Activated CD4-positive, alpha-beta T cell treated with anti-CD3 and anti-CD28 coated beads, Interleukin-2, amount 10 ng/mL, durations not matched to agents 7 days and 5 days (primary cell): ENCODE measurements around the gene AJAP1. TPM values are rescaled to one million over a fixed set of nuclear protein-coding genes. Genes with fewer than 3 reads are reported as not detected.

ENCODE experiments used
- CTCF ChIA-PET: fragments of 350-600 bp; sonication (Branson Sonifier 250); formaldehyde crosslinking; loops from one replicate; lab custom pipeline; 2021; ENCODE audit warnings: antibody characterized with exemption; lab: Charles Lee
- POLR2A ChIA-PET: fragments of 350-600 bp; sonication (Branson Sonifier 250); formaldehyde crosslinking; loops from one replicate; lab custom pipeline; 2021; ENCODE audit warnings: antibody characterized with exemption; lab: Charles Lee
- DNase-seq: peaks from one replicate; pipeline ENCODE4 v3.0.0-alpha.2; 2020
- H3K27ac Mint-ChIP-seq: one replicate; pipeline ENCODE4 v1.8.0; 2021; ENCODE audit warnings: mild to moderate bottlenecking, moderate library complexity, mixed read lengths
- H3K27me3 Mint-ChIP-seq: one replicate; pipeline ENCODE4 v1.8.0; 2021; ENCODE audit warnings: mixed read lengths
- H3K36me3 Mint-ChIP-seq: one replicate; pipeline ENCODE4 v1.8.0; 2021; ENCODE audit warnings: low read depth, mixed read lengths
- H3K4me1 Mint-ChIP-seq: one replicate; pipeline ENCODE4 v1.8.0; 2021; ENCODE audit warnings: mixed read lengths
- H3K4me3 Mint-ChIP-seq: one replicate; pipeline ENCODE4 v1.8.0; 2021; ENCODE audit warnings: mild to moderate bottlenecking, moderate library complexity, mixed read lengths
- H3K9me3 Mint-ChIP-seq: one replicate; pipeline ENCODE4 v1.8.0; 2021; ENCODE audit warnings: mixed read lengths
- total RNA-seq, 2 experiments: library from RNA; stranded (reverse); gene quantifications; one replicate each; pipeline ENCODE4 v1.2.3, GENCODE V29; 2021

Gene AJAP1
- total RNA-seq, 2 experiments from 2014 or later = not detected

GRCh38 chr1:4621646-4622045 lies 32.8 kb upstream of the AJAP1 start:
- POLR2A ChIA-PET = no interaction called here
- Mint-ChIP-seq H3K4me3 (no peak overlapping the region), H3K4me1 (peaks cover 3% of the 10 kb centered on the region), H3K36me3 (no peaks in the 10 kb centered on the region), H3K27ac (no peak overlapping the region), H3K9me3 (no peaks in the 10 kb centered on the region), H3K27me3 (no peaks in the 10 kb centered on the region)
- CTCF ChIA-PET = no interaction called here
- DNase-seq = no peak

GRCh38 chr1:4622821-4623220 lies 31.6 kb upstream of the AJAP1 start:
- ChIA-PET CTCF (no interaction called here), POLR2A (no interaction called here)
- no peak overlapping the region for H3K4me3 Mint-ChIP-seq
- H3K27ac Mint-ChIP-seq = no peak overlapping the region
- no peaks in the 10 kb centered on the region for H3K27me3 Mint-ChIP-seq
- no peaks in the 10 kb centered on the region for H3K9me3 Mint-ChIP-seq
- DNase-seq = no peak
- no peaks in the 10 kb centered on the region for H3K36me3 Mint-ChIP-seq
- H3K4me1 Mint-ChIP-seq = peaks cover 3% of the 10 kb centered on the region

- no peak for DNase-seq
- H3K27ac Mint-ChIP-seq = no peak overlapping the region
- ChIA-PET CTCF (no interaction called here), POLR2A (no interaction called here)
- H3K36me3 Mint-ChIP-seq = no peaks in the 10 kb centered on the region
- H3K4me3 Mint-ChIP-seq = no peak overlapping the region
- peaks cover 3% of the 10 kb centered on the region for H3K4me1 Mint-ChIP-seq
- H3K9me3 Mint-ChIP-seq = no peaks in the 10 kb centered on the region
- H3K27me3 Mint-ChIP-seq = no peaks in the 10 kb centered on the region
Measured at GRCh38 chr1:4624141-4624715, 30.2 kb upstream of the AJAP1 start.

GRCh38 chr1:4624801-4625200 lies 29.6 kb upstream of the AJAP1 start:
- no peak for DNase-seq
- Mint-ChIP-seq H3K4me1 (peaks cover 3% of the 10 kb centered on the region), H3K27ac (no peak overlapping the region), H3K27me3 (no peaks in the 10 kb centered on the region), H3K9me3 (no peaks in the 10 kb centered on the region), H3K36me3 (no peaks in the 10 kb centered on the region), H3K4me3 (no peak overlapping the region)
- CTCF ChIA-PET = no interaction called here
- POLR2A ChIA-PET = no interaction called here

GRCh38 chr1:4626061-4626460 lies 28.3 kb upstream of the AJAP1 start:
- Mint-ChIP-seq H3K9me3 (no peaks in the 10 kb centered on the region), H3K4me1 (peaks cover 3% of the 10 kb centered on the region), H3K36me3 (no peaks in the 10 kb centered on the region), H3K27me3 (no peaks in the 10 kb centered on the region), H3K27ac (no peak overlapping the region), H3K4me3 (no peak overlapping the region)
- no peak for DNase-seq
- CTCF ChIA-PET = no interaction called here
- POLR2A ChIA-PET = no interaction called here

GRCh38 chr1:4626560-4627319 lies 27.7 kb upstream of the AJAP1 start:
- no peaks in the 10 kb centered on the region for H3K9me3 Mint-ChIP-seq
- no peaks in the 10 kb centered on the region for H3K27me3 Mint-ChIP-seq
- POLR2A ChIA-PET = no interaction called here
- H3K27ac Mint-ChIP-seq = no peak overlapping the region
- no peak for DNase-seq
- H3K4me3 Mint-ChIP-seq = no peak overlapping the region
- H3K4me1 Mint-ChIP-seq = peaks cover 2% of the 10 kb centered on the region
- no peaks in the 10 kb centered on the region for H3K36me3 Mint-ChIP-seq
- CTCF ChIA-PET = no interaction called here

- Mint-ChIP-seq H3K4me3 (no peak overlapping the region), H3K27me3 (no peaks in the 10 kb centered on the region), H3K9me3 (no peaks in the 10 kb centered on the region), H3K27ac (no peak overlapping the region), H3K4me1 (no peaks in the 10 kb centered on the region), H3K36me3 (no peaks in the 10 kb centered on the region)
- ChIA-PET CTCF (no interaction called here), POLR2A (no interaction called here)
- DNase-seq = no peak
Measured at GRCh38 chr1:4627353-4627752, 27.1 kb upstream of the AJAP1 start.

GRCh38 chr1:4628992-4629391 lies 25.4 kb upstream of the AJAP1 start:
- Mint-ChIP-seq H3K9me3 (no peaks in the 10 kb centered on the region), H3K4me3 (no peak overlapping the region), H3K27me3 (no peaks in the 10 kb centered on the region), H3K36me3 (no peaks in the 10 kb centered on the region), H3K27ac (no peak overlapping the region), H3K4me1 (no peaks in the 10 kb centered on the region)
- ChIA-PET CTCF (no interaction called here), POLR2A (no interaction called here)
- DNase-seq = no peak

- Mint-ChIP-seq H3K36me3 (no peaks in the 10 kb centered on the region), H3K27me3 (no peaks in the 10 kb centered on the region), H3K4me3 (no peak overlapping the region), H3K27ac (no peak overlapping the region), H3K9me3 (no peaks in the 10 kb centered on the region), H3K4me1 (no peaks in the 10 kb centered on the region)
- ChIA-PET POLR2A (no interaction called here), CTCF (no interaction called here)
- DNase-seq = no peak
Measured at GRCh38 chr1:4630561-4630960, 23.8 kb upstream of the AJAP1 start.

GRCh38 chr1:4631321-4631720 lies 23.1 kb upstream of the AJAP1 start:
- CTCF ChIA-PET = no interaction called here
- no peak for DNase-seq
- H3K4me1 Mint-ChIP-seq = no peaks in the 10 kb centered on the region
- H3K27me3 Mint-ChIP-seq = no peaks in the 10 kb centered on the region
- no peaks in the 10 kb centered on the region for H3K36me3 Mint-ChIP-seq
- no peak overlapping the region for H3K27ac Mint-ChIP-seq
- POLR2A ChIA-PET = no interaction called here
- H3K4me3 Mint-ChIP-seq = no peak overlapping the region
- no peaks in the 10 kb centered on the region for H3K9me3 Mint-ChIP-seq

- H3K27me3 Mint-ChIP-seq = peaks cover 2% of the 10 kb centered on the region
- H3K36me3 Mint-ChIP-seq = no peaks in the 10 kb centered on the region
- DNase-seq = no peak
- POLR2A ChIA-PET = no interaction called here
- no peaks in the 10 kb centered on the region for H3K4me1 Mint-ChIP-seq
- CTCF ChIA-PET = no interaction called here
- H3K9me3 Mint-ChIP-seq = no peaks in the 10 kb centered on the region
- no peak overlapping the region for H3K4me3 Mint-ChIP-seq
- H3K27ac Mint-ChIP-seq = no peak overlapping the region
Measured at GRCh38 chr1:4633346-4633745, 21.1 kb upstream of the AJAP1 start.

GRCh38 chr1:4634156-4634792 lies 20.1 kb upstream of the AJAP1 start:
- POLR2A ChIA-PET = no interaction called here
- H3K27ac Mint-ChIP-seq = no peak overlapping the region
- no peaks in the 10 kb centered on the region for H3K4me1 Mint-ChIP-seq
- no peak for DNase-seq
- H3K4me3 Mint-ChIP-seq = no peak overlapping the region
- H3K36me3 Mint-ChIP-seq = no peaks in the 10 kb centered on the region
- H3K27me3 Mint-ChIP-seq = peaks cover 2% of the 10 kb centered on the region
- no peaks in the 10 kb centered on the region for H3K9me3 Mint-ChIP-seq
- CTCF ChIA-PET = no interaction called here

GRCh38 chr1:4634793-4635406 lies 19.5 kb upstream of the AJAP1 start:
- Mint-ChIP-seq H3K36me3 (no peaks in the 10 kb centered on the region), H3K27ac (no peak overlapping the region), H3K4me3 (no peak overlapping the region), H3K9me3 (no peaks in the 10 kb centered on the region), H3K27me3 (peaks cover 2% of the 10 kb centered on the region), H3K4me1 (no peaks in the 10 kb centered on the region)
- POLR2A ChIA-PET = no interaction called here
- CTCF ChIA-PET = interaction anchor here (0.6 kb wide), 1 partner anchor 1320 kb away, joined by 5 read pairs; no protein-coding TSS in a partner anchor
- DNase-seq = no peak
